Measurements from ENCODE around the gene GRM4. TPM values are rescaled to one million over a fixed set of nuclear protein-coding genes. Genes with fewer than 3 reads are reported as not detected.

The GRM4 gene
- total and polyA plus RNA-seq, 9 of the 15 experiments (the other 6 are each of a cell fraction or from before 2014, with no cell fraction given) = 0.18 TPM; not detected in 8

- in situ Hi-C loops (cut with MboI) (no loop called here), intact Hi-C loops (cut with micrococcal nuclease) (no loop called here)
- H3K4me1 ChIP-seq (replicated peaks in 1 of 2; ENCODE audit: control insufficient read depth in 2 of 2, insufficient read depth in 2 of 2, low read length in 2 of 2) = peaks cover 0 to 33% of the 10 kb centered on the region in 2 experiments; a peak in 2 of 5 replicates
- peaks cover 25 to 95% of the 10 kb centered on the region in 2 experiments for H3K27me3 ChIP-seq (ENCODE audit: control insufficient read depth in 2 of 2, insufficient read depth in 2 of 2, low read length in 2 of 2)
- no peak overlapping the region for H3K9ac ChIP-seq (ENCODE audit: insufficient read depth in 1 of 2, low read depth in 2 of 2, low read length in 2 of 2)
- no TSS peak for BruUV-seq (replicated peaks)
- FAIRE-seq = no peak
- no peak overlapping the region for H3K4me2 ChIP-seq (ENCODE audit: insufficient read depth, low read length)
- H4K20me1 ChIP-seq (replicated peaks; ENCODE audit: control insufficient read depth, insufficient read depth, low read length) = peaks cover 9% of the 10 kb centered on the region
- ChIA-PET POLR2A (interaction anchor here (0.6 kb wide), 2 partner anchors 253 to 370 kb away, joined by 3 read pairs; no protein-coding TSS in a partner anchor), CTCF (ENCODE audit: low intra/inter-chr PET ratio) (no interaction called here)
- no peak for DNase-seq (ENCODE audit: extremely low read depth in 1 of 4, low spot score in 3 of 4)
- H3K79me2 ChIP-seq (ENCODE audit: control insufficient read depth, insufficient read depth, low read length) = no peaks in the 10 kb centered on the region
- WGBS (ENCODE audit: insufficient coverage, low coverage, missing lambda C conversion rate) = 2% methylated on average over 8 of the region's 8 CpGs
- H3K36me3 ChIP-seq (ENCODE audit: control insufficient read depth, insufficient read depth, low read length) = no peaks in the 10 kb centered on the region
- no peak for ATAC-seq
- no peak overlapping the region for H3K27ac ChIP-seq (ENCODE audit: extremely low read depth, low read depth, low read length)
- no peaks in the 10 kb centered on the region for H3K9me1 ChIP-seq (ENCODE audit: control insufficient read depth, insufficient read depth, low read length)
- TF ChIP-seq MEIS2 (IDR thresholded peaks at IDR 0.05; ENCODE audit: partially characterized antibody) = peak; percentile 7
- TF ChIP-seq ZNF707 (CRISPR knock-in tag; conservative IDR thresholded peaks at IDR 0.05) = no peak
- H3K4me3 ChIP-seq = no peak overlapping the region
- H3K9me3 ChIP-seq (replicated peaks; ENCODE audit: control insufficient read depth, insufficient read depth, low read depth, low read length) = no peaks in the 10 kb centered on the region; the same call in 1 of the 2 replicates
- H2AFZ ChIP-seq (ENCODE audit: low read depth, low read length) = no peak overlapping the region
Measured at GRCh38 chr6:34025861-34026260, 120.0 kb downstream of the GRM4 start.

DNA sequence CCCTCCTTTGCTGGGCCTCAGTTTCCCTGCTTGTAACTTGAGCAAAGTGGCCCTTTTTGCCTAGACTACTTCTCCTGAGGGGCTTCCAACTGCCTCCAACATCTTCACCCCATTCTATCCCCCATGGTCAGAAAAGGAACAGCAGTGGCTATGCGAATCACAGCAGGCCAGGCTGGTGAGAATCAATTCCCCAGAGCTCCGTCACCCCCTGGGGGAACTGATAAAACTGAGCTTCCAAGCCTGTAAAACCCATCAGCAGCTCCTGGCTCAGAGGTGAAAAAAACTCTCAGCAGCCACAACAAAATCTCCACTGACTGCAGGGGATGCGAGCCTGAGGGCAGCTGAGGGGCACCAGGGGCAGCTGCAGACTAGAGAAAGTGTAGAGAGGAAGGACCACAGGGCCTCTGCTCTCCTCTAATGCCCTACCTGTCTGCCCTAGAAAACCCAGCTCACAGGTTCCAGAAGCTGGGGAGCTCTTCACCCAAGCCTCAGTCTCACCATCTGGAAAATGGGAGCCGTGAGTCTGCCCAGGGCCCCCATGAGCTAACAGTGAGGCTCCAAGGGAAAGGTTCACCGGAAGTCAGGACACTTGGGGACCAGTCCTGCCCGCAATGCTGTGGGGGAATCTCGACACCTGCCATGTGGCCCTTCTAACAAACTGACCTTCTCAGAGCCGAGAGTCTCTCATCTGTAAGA lies 120.6 kb downstream of the GRM4 start:
- Histone ChIP-seq H3K27ac (ENCODE audit: extremely low read depth, low read depth, low read length) (no peak overlapping the region), H4K20me1 (replicated peaks; ENCODE audit: control insufficient read depth, insufficient read depth, low read length) (peaks cover 8% of the 10 kb centered on the region), H3K9ac (ENCODE audit: insufficient read depth in 1 of 2, low read depth in 2 of 2, low read length in 2 of 2) (no peak overlapping the region), H3K9me3 (replicated peaks; ENCODE audit: control insufficient read depth, insufficient read depth, low read depth, low read length) (no peaks in the 10 kb centered on the region; the same call in 1 of the 2 replicates), H3K36me3 (ENCODE audit: control insufficient read depth, insufficient read depth, low read length) (no peaks in the 10 kb centered on the region), H3K9me1 (ENCODE audit: control insufficient read depth, insufficient read depth, low read length) (no peaks in the 10 kb centered on the region), H3K4me2 (ENCODE audit: insufficient read depth, low read length) (no peak overlapping the region), H2AFZ (ENCODE audit: low read depth, low read length) (no peak overlapping the region), H3K4me3 (no peak overlapping the region), H3K4me1 (replicated peaks in 1 of 2; ENCODE audit: control insufficient read depth in 2 of 2, insufficient read depth in 2 of 2, low read length in 2 of 2) (peaks cover 0 to 34% of the 10 kb centered on the region in 2 experiments; a peak in 2 of 5 replicates), H3K79me2 (ENCODE audit: control insufficient read depth, insufficient read depth, low read length) (no peaks in the 10 kb centered on the region), H3K27me3 (ENCODE audit: control insufficient read depth in 2 of 2, insufficient read depth in 2 of 2, low read length in 2 of 2) (peaks cover 25 to 91% of the 10 kb centered on the region in 2 experiments)
- BruUV-seq (replicated peaks) = no TSS peak
- ATAC-seq = no peak
- WGBS (ENCODE audit: insufficient coverage, low coverage, missing lambda C conversion rate) = 5% methylated on average over 8 of the region's 8 CpGs
- no peak for DNase-seq (ENCODE audit: extremely low read depth in 1 of 4, low spot score in 3 of 4)
- in situ Hi-C loops (cut with MboI) = no loop called here
- intact Hi-C loops (cut with micrococcal nuclease) = no loop called here
- no peak for FAIRE-seq
- ChIA-PET CTCF (ENCODE audit: low intra/inter-chr PET ratio) (no interaction called here), POLR2A (interaction anchor here (0.7 to 1.4 kb wide), 5 partner anchors 8 to 559 kb away, joined by 3 to 4 read pairs (median 3); no protein-coding TSS in a partner anchor)
- TF ChIP-seq BCOR (IDR thresholded peaks at IDR 0.05) = peak; percentile 57; the same call in 1 of the 2 replicates
- no peak for TF ChIP-seq BMI1 (IDR thresholded peaks at IDR 0.05; ENCODE audit: low read length)
- TF ChIP-seq CCAR2 (IDR thresholded peaks at IDR 0.05; ENCODE audit: low read depth, low read length) = no peak
- no peak for TF ChIP-seq ZNF740 (CRISPR knock-in tag; IDR thresholded peaks at IDR 0.05)
- no peak for TF ChIP-seq ZNF740 (tag; IDR thresholded peaks at IDR 0.05)
- no peak for TF ChIP-seq SETDB1 (IDR thresholded peaks at IDR 0.05; ENCODE audit: low read length)
- TF ChIP-seq SIN3A (IDR thresholded peaks at IDR 0.05; ENCODE audit: borderline replicate concordance in 2 of 2, control insufficient read depth in 1 of 2, low read depth in 2 of 2, low read length in 2 of 2) = no peak
- TF ChIP-seq ADNP (tag; IDR thresholded peaks at IDR 0.05) = 0 out of 2 replicates have a peak, but pooled peaks have one; percentile 23
- no peak for TF ChIP-seq NFYB (IDR thresholded peaks at IDR 0.05; ENCODE audit: extremely low read depth, insufficient read length)
- TF ChIP-seq, protein P1, sequence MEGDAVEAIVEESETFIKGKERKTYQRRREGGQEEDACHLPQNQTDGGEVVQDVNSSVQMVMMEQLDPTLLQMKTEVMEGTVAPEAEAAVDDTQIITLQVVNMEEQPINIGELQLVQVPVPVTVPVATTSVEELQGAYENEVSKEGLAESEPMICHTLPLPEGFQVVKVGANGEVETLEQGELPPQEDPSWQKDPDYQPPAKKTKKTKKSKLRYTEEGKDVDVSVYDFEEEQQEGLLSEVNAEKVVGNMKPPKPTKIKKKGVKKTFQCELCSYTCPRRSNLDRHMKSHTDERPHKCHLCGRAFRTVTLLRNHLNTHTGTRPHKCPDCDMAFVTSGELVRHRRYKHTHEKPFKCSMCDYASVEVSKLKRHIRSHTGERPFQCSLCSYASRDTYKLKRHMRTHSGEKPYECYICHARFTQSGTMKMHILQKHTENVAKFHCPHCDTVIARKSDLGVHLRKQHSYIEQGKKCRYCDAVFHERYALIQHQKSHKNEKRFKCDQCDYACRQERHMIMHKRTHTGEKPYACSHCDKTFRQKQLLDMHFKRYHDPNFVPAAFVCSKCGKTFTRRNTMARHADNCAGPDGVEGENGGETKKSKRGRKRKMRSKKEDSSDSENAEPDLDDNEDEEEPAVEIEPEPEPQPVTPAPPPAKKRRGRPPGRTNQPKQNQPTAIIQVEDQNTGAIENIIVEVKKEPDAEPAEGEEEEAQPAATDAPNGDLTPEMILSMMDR (IDR thresholded peaks at IDR 0.05 in 2 of 3, conservative IDR thresholded peaks at IDR 0.05 in 1 of 3; ENCODE audit: insufficient read depth in 2 of 3, low read depth in 1 of 3, low read length in 3 of 3) = peak in 1 of 3 experiments; percentile 16; a peak in 1 of 6 replicates
